HUES6 (cell line): ENCODE measurements around the gene AKR1C8.

Experiments
- H3K27ac ChIP-seq: 2 replicates; pipeline ENCODE4 v1.7.0; 2013; ENCODE audit warnings: low read depth, mild to moderate bottlenecking, low read length, inconsistent platforms
- H3K27me3 ChIP-seq: 2 replicates; pipeline ENCODE4 v1.6.1; 2013; ENCODE audit warnings: low read length; ENCODE audit not compliant: control insufficient read depth, insufficient read depth
- H3K36me3 ChIP-seq: 2 replicates; pipeline ENCODE4 v1.6.1; 2013; ENCODE audit warnings: low read length; ENCODE audit not compliant: control insufficient read depth, insufficient read depth
- H3K4me1 ChIP-seq: 2 replicates; pipeline ENCODE4 v1.6.1; 2013; ENCODE audit warnings: low read length; ENCODE audit not compliant: control insufficient read depth, insufficient read depth
- H3K4me3 ChIP-seq: 2 replicates; pipeline ENCODE4 v1.5.1; 2013; ENCODE audit warnings: low read depth, low read length
- H3K9ac ChIP-seq: one replicate; pipeline ENCODE4 v1.6.1; 2013; ENCODE audit warnings: mild to moderate bottlenecking, low read length
- H3K9me3 ChIP-seq: 2 replicates; pipeline ENCODE4 v1.6.1; 2013; ENCODE audit warnings: low read depth, low read length; ENCODE audit not compliant: control insufficient read depth, insufficient read depth

AKR1C8 gene

GRCh38 chr10:5165738-5166137 is 19.2 kb downstream of the AKR1C8 start:
- Histone ChIP-seq H3K36me3 (no peaks in the 10 kb centered on the region), H3K4me1 (no peaks in the 10 kb centered on the region), H3K9me3 (peaks cover 65% of the 10 kb centered on the region), H3K9ac (no peak overlapping the region), H3K4me3 (no peak overlapping the region), H3K27me3 (no peaks in the 10 kb centered on the region), H3K27ac (no peak overlapping the region)

- no peaks in the 10 kb centered on the region for H3K4me1 ChIP-seq
- H3K9ac ChIP-seq, result no peak overlapping the region
- peaks cover 65% of the 10 kb centered on the region for H3K9me3 ChIP-seq
- H3K4me3 ChIP-seq, result no peak overlapping the region
- no peaks in the 10 kb centered on the region for H3K27me3 ChIP-seq
- no peak overlapping the region for H3K27ac ChIP-seq
- no peaks in the 10 kb centered on the region for H3K36me3 ChIP-seq
Observed at GRCh38 chr10:5163487-5163886, 21.5 kb downstream of the AKR1C8 start.

GRCh38 chr10:5159126-5159525 is 25.8 kb downstream of the AKR1C8 start:
- Histone ChIP-seq H3K27ac (no peak overlapping the region), H3K4me1 (no peaks in the 10 kb centered on the region), H3K36me3 (no peaks in the 10 kb centered on the region), H3K9ac (no peak overlapping the region), H3K27me3 (no peaks in the 10 kb centered on the region), H3K4me3 (no peak overlapping the region), H3K9me3 (peaks cover 46% of the 10 kb centered on the region)

GRCh38 chr10:5157501-5157900 is 27.4 kb downstream of the AKR1C8 start:
- H3K9ac ChIP-seq, result no peak overlapping the region
- peaks cover 30% of the 10 kb centered on the region for H3K9me3 ChIP-seq

GRCh38 chr10:5155951-5156350 is 29.0 kb downstream of the AKR1C8 start:
- no peak overlapping the region for H3K27ac ChIP-seq
- H3K27me3 ChIP-seq, result no peaks in the 10 kb centered on the region
- H3K36me3 ChIP-seq, result no peaks in the 10 kb centered on the region
- no peaks in the 10 kb centered on the region for H3K4me1 ChIP-seq
- peaks cover 22% of the 10 kb centered on the region for H3K9me3 ChIP-seq
- H3K9ac ChIP-seq, result no peak overlapping the region
- H3K4me3 ChIP-seq, result no peak overlapping the region

More at GRCh38 chr10:5157501-5157900, 27.4 kb downstream of the AKR1C8 start:
- no peaks in the 10 kb centered on the region for H3K36me3 ChIP-seq
- H3K4me1 ChIP-seq, result no peaks in the 10 kb centered on the region
- no peak overlapping the region for H3K27ac ChIP-seq
- H3K27me3 ChIP-seq, result no peaks in the 10 kb centered on the region
- H3K4me3 ChIP-seq, result no peak overlapping the region

GRCh38 chr10:5151076-5151475 is 33.9 kb downstream of the AKR1C8 start:
- Histone ChIP-seq H3K27ac (no peak overlapping the region), H3K36me3 (no peaks in the 10 kb centered on the region), H3K9ac (no peak overlapping the region), H3K27me3 (no peaks in the 10 kb centered on the region), H3K9me3 (peaks cover 28% of the 10 kb centered on the region), H3K4me1 (no peaks in the 10 kb centered on the region), H3K4me3 (no peak overlapping the region)

- H3K4me1 ChIP-seq, result no peaks in the 10 kb centered on the region
- H3K4me3 ChIP-seq, result no peak overlapping the region
- H3K9me3 ChIP-seq, result peaks cover 25% of the 10 kb centered on the region
- no peaks in the 10 kb centered on the region for H3K27me3 ChIP-seq
- no peaks in the 10 kb centered on the region for H3K36me3 ChIP-seq
- H3K9ac ChIP-seq, result no peak overlapping the region
- H3K27ac ChIP-seq, result no peak overlapping the region
Observed at GRCh38 chr10:5148678-5149032, 36.3 kb downstream of the AKR1C8 start.

GRCh38 chr10:5147981-5148677 is 36.8 kb downstream of the AKR1C8 start:
- Histone ChIP-seq H3K9me3 (peaks cover 27% of the 10 kb centered on the region), H3K27ac (no peak overlapping the region), H3K4me1 (no peaks in the 10 kb centered on the region), H3K36me3 (no peaks in the 10 kb centered on the region), H3K4me3 (no peak overlapping the region), H3K9ac (no peak overlapping the region), H3K27me3 (no peaks in the 10 kb centered on the region)

GRCh38 chr10:5147255-5147980 is 37.5 kb downstream of the AKR1C8 start:
- Histone ChIP-seq H3K27ac (no peak overlapping the region), H3K36me3 (no peaks in the 10 kb centered on the region), H3K9me3 (peaks cover 27% of the 10 kb centered on the region), H3K27me3 (no peaks in the 10 kb centered on the region), H3K9ac (no peak overlapping the region), H3K4me3 (no peak overlapping the region), H3K4me1 (no peaks in the 10 kb centered on the region)

- H3K36me3 ChIP-seq, result no peaks in the 10 kb centered on the region
Observed at GRCh38 chr10:5146920-5147254, 38.1 kb downstream of the AKR1C8 start.

GRCh38 chr10:5143137-5143536 is 41.8 kb downstream of the AKR1C8 start:
- H3K27me3 ChIP-seq, result no peaks in the 10 kb centered on the region
- no peak overlapping the region for H3K4me3 ChIP-seq
- H3K9ac ChIP-seq, result no peak overlapping the region
- H3K4me1 ChIP-seq, result no peaks in the 10 kb centered on the region
- no peaks in the 10 kb centered on the region for H3K36me3 ChIP-seq
- H3K9me3 ChIP-seq, result peaks cover 13% of the 10 kb centered on the region
- H3K27ac ChIP-seq, result no peak overlapping the region

More at GRCh38 chr10:5146920-5147254, 38.1 kb downstream of the AKR1C8 start:
- Histone ChIP-seq H3K4me3 (no peak overlapping the region), H3K27ac (no peak overlapping the region), H3K4me1 (no peaks in the 10 kb centered on the region), H3K9me3 (peaks cover 27% of the 10 kb centered on the region), H3K9ac (no peak overlapping the region), H3K27me3 (no peaks in the 10 kb centered on the region)
